ENCODE data around the gene MX2. TPM values are rescaled to one million over a fixed set of nuclear protein-coding genes. Genes with fewer than 3 reads are reported as not detected.

MX2 gene
- total RNA-seq, 2 donors from 2014 or later, result 2.3 to 12.2 TPM

- Histone ChIP-seq H3K9me3 (no peaks in the 10 kb centered on the region), H3K27ac (no peak overlapping the region), H3K4me3 (no peak overlapping the region), H3K36me3 (replicated peaks in 1 of 2; ENCODE audit: insufficient read depth in 1 of 2, low read depth in 2 of 2) (no peaks in the 10 kb centered on the region), H3K27me3 (no peaks in the 10 kb centered on the region), H3K4me1 (no peaks in the 10 kb centered on the region)
- ATAC-seq (no peak), DNase-seq (no peak)
- WGBS, 2 donors, result 83 to 88% methylated on average over 4 of the region's 4 CpGs
- TF ChIP-seq POLR2A (IDR thresholded peaks at IDR 0.05), result no peak
- no peak for TF ChIP-seq CTCF (IDR thresholded peaks at IDR 0.05)
- intact Hi-C loops (cut with DNase I), result no loop called here
Observed at GRCh38 chr21:41446586-41446985, 84.8 kb downstream of the MX2 start.

- intact Hi-C loops (cut with DNase I), result no loop called here
- 93 to 95% methylated on average over 3 of the region's 3 CpGs for WGBS, 2 donors
Observed at GRCh38 chr21:41447356-41447755, 85.5 kb downstream of the MX2 start.

GRCh38 chr21:41449613-41450012, 87.8 kb downstream of the MX2 start:
- no peak for TF ChIP-seq POLR2A (IDR thresholded peaks at IDR 0.05)
- TF ChIP-seq CTCF (IDR thresholded peaks at IDR 0.05), result no peak
- Histone ChIP-seq H3K27me3 (no peaks in the 10 kb centered on the region), H3K27ac (no peak overlapping the region), H3K36me3 (replicated peaks in 1 of 2; ENCODE audit: insufficient read depth in 1 of 2, low read depth in 2 of 2) (no peaks in the 10 kb centered on the region), H3K4me3 (no peak overlapping the region), H3K9me3 (no peaks in the 10 kb centered on the region), H3K4me1 (no peaks in the 10 kb centered on the region)
- 73 to 92% methylated on average over 4 to 5 of the region's 5 CpGs for WGBS, 2 donors
- DNase-seq (no peak), ATAC-seq (no peak)
- intact Hi-C loops (cut with DNase I), result no loop called here

More at GRCh38 chr21:41447356-41447755, 85.5 kb downstream of the MX2 start:
- no peaks in the 10 kb centered on the region for H3K27me3 ChIP-seq
- ATAC-seq (no peak), DNase-seq (no peak)
- H3K27ac ChIP-seq, result no peak overlapping the region
- TF ChIP-seq POLR2A (IDR thresholded peaks at IDR 0.05) (no peak), CTCF (IDR thresholded peaks at IDR 0.05) (no peak)
- no peaks in the 10 kb centered on the region for H3K9me3 ChIP-seq
- no peaks in the 10 kb centered on the region for H3K4me1 ChIP-seq
- no peaks in the 10 kb centered on the region for H3K36me3 ChIP-seq (replicated peaks in 1 of 2; ENCODE audit: insufficient read depth in 1 of 2, low read depth in 2 of 2)
- H3K4me3 ChIP-seq, result no peak overlapping the region

GRCh38 chr21:41451753-41452676, 90.2 kb downstream of the MX2 start:
- H3K4me3 ChIP-seq, result no peak overlapping the region
- TF ChIP-seq CTCF (IDR thresholded peaks at IDR 0.05), result no peak
- TF ChIP-seq POLR2A (IDR thresholded peaks at IDR 0.05), result no peak
- ATAC-seq (no peak), DNase-seq (no peak)
- no peaks in the 10 kb centered on the region for H3K27me3 ChIP-seq
- H3K36me3 ChIP-seq (replicated peaks in 1 of 2; ENCODE audit: insufficient read depth in 1 of 2, low read depth in 2 of 2), result no peaks in the 10 kb centered on the region
- no peaks in the 10 kb centered on the region for H3K4me1 ChIP-seq
- no peaks in the 10 kb centered on the region for H3K9me3 ChIP-seq
- H3K27ac ChIP-seq, result no peak overlapping the region
- intact Hi-C loops (cut with DNase I), result no loop called here
- 82 to 87% methylated on average over 14 to 16 of the region's 16 CpGs for WGBS, 2 donors

- TF ChIP-seq POLR2A (IDR thresholded peaks at IDR 0.05) (no peak), CTCF (IDR thresholded peaks at IDR 0.05) (no peak)
- 92 to 94% methylated on average over 3 of the region's 3 CpGs for WGBS, 2 donors
- Histone ChIP-seq H3K27ac (no peak overlapping the region), H3K4me1 (no peaks in the 10 kb centered on the region), H3K27me3 (no peaks in the 10 kb centered on the region), H3K4me3 (no peak overlapping the region), H3K36me3 (replicated peaks in 1 of 2; ENCODE audit: insufficient read depth in 1 of 2, low read depth in 2 of 2) (no peaks in the 10 kb centered on the region), H3K9me3 (no peaks in the 10 kb centered on the region)
- intact Hi-C loops (cut with DNase I), result no loop called here
- DNase-seq (no peak), ATAC-seq (no peak)
Observed at GRCh38 chr21:41453198-41453597, 91.4 kb downstream of the MX2 start.

Measured in body of pancreas (tissue), 4 donors.